ENCODE measurements around the gene CABCOCO1.
A peak's percentile ranks its signal among the peaks of the same experiment; 100 is the strongest.

Gene CABCOCO1

DNA sequence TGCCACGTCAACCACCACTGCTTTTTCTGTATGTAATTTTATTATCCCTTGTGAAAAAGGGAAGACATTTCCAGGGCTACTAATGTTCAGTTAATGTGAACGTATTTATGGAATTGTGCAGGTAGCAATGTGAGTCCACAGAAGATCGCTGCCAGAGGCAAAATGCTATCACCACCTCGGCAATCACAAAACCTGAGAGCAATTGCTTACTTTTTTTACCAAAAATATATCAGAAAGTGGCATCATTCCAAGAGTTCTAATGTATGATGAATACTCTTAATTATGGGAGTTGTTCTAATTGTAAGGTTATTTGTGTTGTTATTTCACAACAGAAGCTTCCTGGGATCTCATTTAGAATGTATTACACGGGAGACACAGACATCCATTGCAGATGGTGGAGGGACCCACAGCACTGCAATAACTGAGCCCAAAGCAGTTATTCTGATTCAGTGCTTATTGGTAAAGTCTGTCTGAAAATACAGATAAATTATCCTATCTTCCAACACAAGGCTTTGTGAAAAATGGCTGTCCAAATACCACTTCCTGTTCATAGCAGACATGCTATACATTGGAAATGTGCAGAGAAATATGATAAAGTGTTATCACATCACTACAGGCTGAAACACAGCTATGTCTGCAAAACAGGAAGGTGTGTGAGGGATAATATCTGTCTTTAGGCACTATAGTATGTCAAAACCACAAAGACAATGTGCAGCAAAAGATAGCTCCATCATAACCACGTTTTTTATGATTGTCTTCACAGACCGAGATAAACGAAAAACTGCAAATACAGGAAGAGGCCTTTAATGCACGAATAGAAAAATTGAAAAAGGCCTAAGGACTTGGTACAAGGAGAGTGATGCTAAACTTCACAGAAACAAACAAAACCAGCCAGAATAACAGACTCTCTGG is 102.7 kb downstream of the CABCOCO1 start:
- Histone ChIP-seq H3K9ac (ENCODE audit: low read length in 2 of 2) (no peak overlapping the region), H3K4me3 (ENCODE audit: low read length in 2 of 2) (no peak overlapping the region), H3K27ac (ENCODE audit: low read length) (no peak overlapping the region), H3K36me3 (ENCODE audit: control insufficient read depth in 2 of 2, insufficient read depth in 2 of 2, low read length in 2 of 2) (no peaks in the 10 kb centered on the region), H3K9me3 (ENCODE audit: control insufficient read depth in 2 of 2, low read length in 2 of 2) (no peaks in the 10 kb centered on the region), H3K4me1 (ENCODE audit: control insufficient read depth, insufficient read depth, low read length) (no peaks in the 10 kb centered on the region), H3K27me3 (ENCODE audit: control insufficient read depth in 1 of 2, insufficient read depth in 2 of 2, low read length in 2 of 2) (no peaks in the 10 kb centered on the region)

DNA sequence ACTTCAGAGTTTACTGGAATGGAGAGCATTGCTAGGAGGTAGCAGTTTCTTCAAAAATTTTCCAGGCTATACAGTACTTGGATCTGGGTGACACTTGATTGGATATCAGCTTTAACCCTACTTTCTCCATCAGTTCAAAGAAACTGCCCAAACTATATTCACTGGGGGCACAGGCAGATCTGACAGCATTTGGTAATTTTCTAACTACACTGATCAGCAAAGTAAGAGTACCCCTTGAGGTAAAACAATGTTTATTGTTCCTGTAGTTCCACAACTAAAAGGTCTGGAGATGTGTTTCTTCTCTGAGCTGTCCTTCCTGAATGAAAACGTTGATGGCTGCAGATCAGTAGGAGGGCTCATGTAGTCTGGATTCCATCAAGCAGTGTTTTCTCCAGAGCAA is 104.2 kb downstream of the CABCOCO1 start:
- H3K9ac ChIP-seq (ENCODE audit: low read length in 2 of 2): no peak overlapping the region

GRCh38 chr10:61774031-61774430 is 111.3 kb downstream of the CABCOCO1 start:
- Histone ChIP-seq H3K27ac (ENCODE audit: low read length) (no peak overlapping the region), H3K4me1 (ENCODE audit: control insufficient read depth, insufficient read depth, low read length) (no peaks in the 10 kb centered on the region), H3K9me3 (ENCODE audit: control insufficient read depth in 2 of 2, low read length in 2 of 2) (no peaks in the 10 kb centered on the region), H3K36me3 (ENCODE audit: control insufficient read depth in 2 of 2, insufficient read depth in 2 of 2, low read length in 2 of 2) (no peaks in the 10 kb centered on the region), H3K4me3 (ENCODE audit: low read length in 2 of 2) (no peak overlapping the region), H3K9ac (ENCODE audit: low read length in 2 of 2) (no peak overlapping the region), H3K27me3 (ENCODE audit: control insufficient read depth in 1 of 2, insufficient read depth in 2 of 2, low read length in 2 of 2) (no peaks in the 10 kb centered on the region)

More for the DNA sequence above, 104.2 kb downstream of the CABCOCO1 start:
- Histone ChIP-seq H3K36me3 (ENCODE audit: control insufficient read depth in 2 of 2, insufficient read depth in 2 of 2, low read length in 2 of 2) (no peaks in the 10 kb centered on the region), H3K4me1 (ENCODE audit: control insufficient read depth, insufficient read depth, low read length) (no peaks in the 10 kb centered on the region), H3K27me3 (ENCODE audit: control insufficient read depth in 1 of 2, insufficient read depth in 2 of 2, low read length in 2 of 2) (no peaks in the 10 kb centered on the region), H3K9me3 (ENCODE audit: control insufficient read depth in 2 of 2, low read length in 2 of 2) (no peaks in the 10 kb centered on the region), H3K4me3 (ENCODE audit: low read length in 2 of 2) (no peak overlapping the region), H3K27ac (ENCODE audit: low read length) (no peak overlapping the region)

- peaks cover 7% of the 10 kb centered on the region for H3K4me1 ChIP-seq (ENCODE audit: control insufficient read depth, insufficient read depth, low read length)
- no peaks in the 10 kb centered on the region for H3K9me3 ChIP-seq (ENCODE audit: control insufficient read depth in 2 of 2, low read length in 2 of 2)
- H3K36me3 ChIP-seq (ENCODE audit: control insufficient read depth in 2 of 2, insufficient read depth in 2 of 2, low read length in 2 of 2): no peaks in the 10 kb centered on the region
These were observed 112.4 kb downstream of the CABCOCO1 start for GRCh38 chr10:61775111-61775510.

DNA sequence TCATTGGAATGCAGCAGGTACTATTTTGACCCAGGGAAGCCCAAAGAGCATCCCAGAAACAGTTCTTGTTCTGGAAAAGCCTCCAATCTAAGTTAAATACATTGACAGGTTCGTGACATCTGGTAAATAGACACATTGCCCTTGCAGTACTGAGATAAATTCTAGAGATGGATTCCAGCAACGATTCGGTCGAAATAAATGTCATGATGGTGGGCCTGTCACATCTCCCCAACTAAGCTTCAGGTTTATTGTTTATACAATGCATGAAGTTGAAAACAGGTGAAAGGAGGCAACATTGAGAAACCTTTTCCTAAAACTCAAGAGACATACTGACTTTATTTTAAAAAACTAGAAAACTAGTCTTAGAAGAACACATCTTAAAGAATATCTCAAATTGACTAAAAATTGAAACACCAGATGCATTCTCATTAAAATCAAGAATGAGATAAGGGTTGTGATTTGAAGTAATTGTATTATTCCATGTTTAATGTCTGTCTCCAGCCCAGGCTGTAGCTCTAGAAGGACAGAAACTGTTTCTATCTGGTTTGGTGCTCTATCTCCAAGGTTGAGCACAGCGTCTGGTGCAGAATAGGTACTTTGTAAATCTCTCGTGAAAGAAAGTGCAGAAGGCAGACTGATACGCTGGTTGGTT is 114.0 kb downstream of the CABCOCO1 start:
- Histone ChIP-seq H3K27ac (ENCODE audit: low read length) (no peak overlapping the region), H3K4me3 (ENCODE audit: low read length in 2 of 2) (no peak overlapping the region), H3K4me1 (ENCODE audit: control insufficient read depth, insufficient read depth, low read length) (peaks cover 12% of the 10 kb centered on the region)

More at GRCh38 chr10:61775111-61775510, 112.4 kb downstream of the CABCOCO1 start:
- no peak overlapping the region for H3K4me3 ChIP-seq (ENCODE audit: low read length in 2 of 2)
- H3K9ac ChIP-seq (ENCODE audit: low read length in 2 of 2): no peak overlapping the region
- H3K27me3 ChIP-seq (ENCODE audit: control insufficient read depth in 1 of 2, insufficient read depth in 2 of 2, low read length in 2 of 2): no peaks in the 10 kb centered on the region
- no peak overlapping the region for H3K27ac ChIP-seq (ENCODE audit: low read length)

GRCh38 chr10:61778137-61778536 is 115.4 kb downstream of the CABCOCO1 start:
- H3K9me3 ChIP-seq (ENCODE audit: control insufficient read depth in 2 of 2, low read length in 2 of 2): no peaks in the 10 kb centered on the region
- H3K36me3 ChIP-seq (ENCODE audit: control insufficient read depth in 2 of 2, insufficient read depth in 2 of 2, low read length in 2 of 2): no peaks in the 10 kb centered on the region
- H3K9ac ChIP-seq (ENCODE audit: low read length in 2 of 2): no peak overlapping the region
- H3K27ac ChIP-seq (ENCODE audit: low read length): no peak overlapping the region
- H3K4me3 ChIP-seq (ENCODE audit: low read length in 2 of 2): no peak overlapping the region
- H3K27me3 ChIP-seq (ENCODE audit: control insufficient read depth in 1 of 2, insufficient read depth in 2 of 2, low read length in 2 of 2): no peaks in the 10 kb centered on the region
- peaks cover 12% of the 10 kb centered on the region for H3K4me1 ChIP-seq (ENCODE audit: control insufficient read depth, insufficient read depth, low read length)

More for the DNA sequence above, 114.0 kb downstream of the CABCOCO1 start:
- Histone ChIP-seq H3K9me3 (ENCODE audit: control insufficient read depth in 2 of 2, low read length in 2 of 2) (no peaks in the 10 kb centered on the region), H3K9ac (ENCODE audit: low read length in 2 of 2) (no peak overlapping the region), H3K36me3 (ENCODE audit: control insufficient read depth in 2 of 2, insufficient read depth in 2 of 2, low read length in 2 of 2) (no peaks in the 10 kb centered on the region), H3K27me3 (ENCODE audit: control insufficient read depth in 1 of 2, insufficient read depth in 2 of 2, low read length in 2 of 2) (no peaks in the 10 kb centered on the region)

DNA sequence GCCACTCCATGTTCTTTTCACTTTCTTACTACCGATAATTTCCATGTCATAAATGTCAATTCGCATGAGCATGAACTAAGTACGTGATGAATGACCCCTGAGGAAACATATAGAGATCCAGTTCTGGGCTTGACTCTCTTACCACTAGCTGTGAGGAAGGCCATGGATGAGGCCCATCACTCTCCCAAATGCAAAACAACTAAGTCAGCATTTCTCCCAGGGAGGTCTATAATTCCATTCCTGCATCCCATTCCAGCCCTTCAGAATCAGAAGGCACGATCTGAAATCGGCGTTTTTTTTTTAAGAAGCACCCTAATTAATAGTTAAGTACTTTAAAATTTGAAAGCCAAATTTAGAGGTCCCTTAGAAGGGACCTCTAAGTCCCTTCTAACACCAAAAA is 116.5 kb downstream of the CABCOCO1 start:
- H3K9me3 ChIP-seq (ENCODE audit: control insufficient read depth in 2 of 2, low read length in 2 of 2): no peaks in the 10 kb centered on the region

DNA sequence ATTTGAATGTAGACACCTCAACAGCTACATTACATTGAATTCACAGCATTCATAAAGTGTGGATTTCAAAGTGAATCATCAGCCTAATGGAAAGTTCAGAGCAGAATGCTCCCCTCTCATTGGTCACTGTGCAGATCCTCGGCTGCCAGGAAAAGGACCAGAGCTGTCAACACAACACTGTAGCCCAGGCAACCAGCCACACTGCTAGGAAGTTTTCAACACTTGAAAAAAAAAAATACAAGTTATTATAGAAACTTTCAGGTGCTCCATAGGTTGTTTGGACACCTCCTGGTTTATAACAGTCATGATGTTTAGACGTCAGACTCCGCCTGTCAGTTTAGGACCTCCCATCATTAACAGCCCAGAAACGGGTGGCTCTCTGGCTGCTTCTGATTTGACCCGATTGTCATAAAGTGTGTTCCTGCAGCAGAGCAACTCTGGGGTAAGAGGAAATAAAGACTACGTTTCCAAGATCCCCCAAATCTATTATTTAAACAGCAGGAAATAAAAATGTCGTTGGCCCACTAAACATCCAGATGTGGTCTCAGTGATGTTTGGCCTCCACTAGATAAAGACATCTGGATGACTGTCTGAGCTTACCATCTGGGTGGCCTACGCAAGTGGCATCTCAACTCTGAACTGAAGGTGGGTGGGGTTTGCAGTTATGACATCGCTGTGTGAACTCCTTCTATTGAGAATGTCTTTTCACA is 117.4 kb downstream of the CABCOCO1 start:
- Histone ChIP-seq H3K4me3 (ENCODE audit: low read length in 2 of 2) (peak overlapping the region in 1 of 2 donors; percentile 41), H3K4me1 (ENCODE audit: control insufficient read depth, insufficient read depth, low read length) (peaks cover 12% of the 10 kb centered on the region), H3K27me3 (ENCODE audit: control insufficient read depth in 1 of 2, insufficient read depth in 2 of 2, low read length in 2 of 2) (no peaks in the 10 kb centered on the region), H3K27ac (ENCODE audit: low read length) (peak overlapping the region; percentile 31), H3K9ac (ENCODE audit: low read length in 2 of 2) (no peak overlapping the region), H3K36me3 (ENCODE audit: control insufficient read depth in 2 of 2, insufficient read depth in 2 of 2, low read length in 2 of 2) (no peaks in the 10 kb centered on the region), H3K9me3 (ENCODE audit: control insufficient read depth in 2 of 2, low read length in 2 of 2) (no peaks in the 10 kb centered on the region)

More for the DNA sequence above, 116.5 kb downstream of the CABCOCO1 start:
- Histone ChIP-seq H3K27me3 (ENCODE audit: control insufficient read depth in 1 of 2, insufficient read depth in 2 of 2, low read length in 2 of 2) (no peaks in the 10 kb centered on the region), H3K4me3 (ENCODE audit: low read length in 2 of 2) (no peak overlapping the region), H3K4me1 (ENCODE audit: control insufficient read depth, insufficient read depth, low read length) (peaks cover 12% of the 10 kb centered on the region), H3K27ac (ENCODE audit: low read length) (no peak overlapping the region), H3K9ac (ENCODE audit: low read length in 2 of 2) (no peak overlapping the region), H3K36me3 (ENCODE audit: control insufficient read depth in 2 of 2, insufficient read depth in 2 of 2, low read length in 2 of 2) (no peaks in the 10 kb centered on the region)

GRCh38 chr10:61780732-61781131 is 118.0 kb downstream of the CABCOCO1 start:
- H3K27ac ChIP-seq (ENCODE audit: low read length): peak overlapping the region; percentile 31
- H3K9me3 ChIP-seq (ENCODE audit: control insufficient read depth in 2 of 2, low read length in 2 of 2): no peaks in the 10 kb centered on the region
- H3K27me3 ChIP-seq (ENCODE audit: control insufficient read depth in 1 of 2, insufficient read depth in 2 of 2, low read length in 2 of 2): no peaks in the 10 kb centered on the region
- H3K9ac ChIP-seq (ENCODE audit: low read length in 2 of 2): no peak overlapping the region
- H3K4me1 ChIP-seq (ENCODE audit: control insufficient read depth, insufficient read depth, low read length): peaks cover 12% of the 10 kb centered on the region
- H3K36me3 ChIP-seq (ENCODE audit: control insufficient read depth in 2 of 2, insufficient read depth in 2 of 2, low read length in 2 of 2): no peaks in the 10 kb centered on the region
- no peak overlapping the region for H3K4me3 ChIP-seq (ENCODE audit: low read length in 2 of 2)

- H3K36me3 ChIP-seq (ENCODE audit: control insufficient read depth in 2 of 2, insufficient read depth in 2 of 2, low read length in 2 of 2): no peaks in the 10 kb centered on the region
- no peak overlapping the region for H3K9ac ChIP-seq (ENCODE audit: low read length in 2 of 2)
- H3K4me3 ChIP-seq (ENCODE audit: low read length in 2 of 2): no peak overlapping the region
- peaks cover 15% of the 10 kb centered on the region for H3K4me1 ChIP-seq (ENCODE audit: control insufficient read depth, insufficient read depth, low read length)
- no peaks in the 10 kb centered on the region for H3K27me3 ChIP-seq (ENCODE audit: control insufficient read depth in 1 of 2, insufficient read depth in 2 of 2, low read length in 2 of 2)
- H3K27ac ChIP-seq (ENCODE audit: low read length): no peak overlapping the region
- H3K9me3 ChIP-seq (ENCODE audit: control insufficient read depth in 2 of 2, low read length in 2 of 2): no peaks in the 10 kb centered on the region
These were observed 119.3 kb downstream of the CABCOCO1 start for GRCh38 chr10:61781969-61782403.
